Common myeloid progenitor, CD34-positive (primary cell): ENCODE measurements around the gene COL23A1.

Experiments used
- CTCF ChIA-PET: fragments of 350-600 bp; sonication (Branson Sonifier 250); formaldehyde crosslinking; loops from one replicate; lab custom pipeline; 2021; ENCODE audit warnings: antibody characterized with exemption; lab: Charles Lee
- POLR2A ChIA-PET: fragments of 350-600 bp; sonication (Branson Sonifier 250); formaldehyde crosslinking; loops from one replicate; lab custom pipeline; 2021; ENCODE audit warnings: antibody characterized with exemption; lab: Charles Lee
- DNase-seq, 3 donors: peaks; one replicate each; pipeline versions ENCODE4 v3.0.0 to v3.0.0-alpha.2; 2013
- H3K27ac ChIP-seq, 2 experiments: 1 replicate in 1 of 2; 2 replicates in 1 of 2; pipeline ENCODE4 v1.7.0; 2013; ENCODE audit warnings: inconsistent platforms in 2 of 2, low read length in 2 of 2, mild to moderate bottlenecking in 2 of 2, low read depth in 1 of 2, moderate library complexity in 1 of 2; ENCODE audit not compliant: severe bottlenecking in 2 of 2, insufficient read depth in 1 of 2, poor library complexity in 1 of 2
- H3K27me3 ChIP-seq, 5 experiments: replicated peaks in 2 of 5; 1 replicate in 3 of 5; 2 replicates in 2 of 5; pipeline versions ENCODE4 v1.6.1 to v1.7.0; 2013; ENCODE audit warnings: low read length in 4 of 5, mild to moderate bottlenecking in 2 of 5, moderate library complexity in 2 of 5, inconsistent platforms in 1 of 5; ENCODE audit not compliant: insufficient read depth in 5 of 5, control insufficient read depth in 4 of 5
- H3K36me3 ChIP-seq, 4 experiments: 1 replicate in 2 of 4; 2 replicates in 2 of 4; pipeline versions ENCODE4 v1.6.1 to v1.7.0; 2013; ENCODE audit warnings: low read length in 3 of 4, control low read depth in 1 of 4, mild to moderate bottlenecking in 1 of 4; ENCODE audit not compliant: control insufficient read depth in 4 of 4, insufficient read depth in 4 of 4
- H3K4me1 ChIP-seq, 4 experiments: 1 replicate in 3 of 4; 2 replicates in 1 of 4; pipeline versions ENCODE4 v1.6.1 to v1.7.1; 2013; ENCODE audit warnings: low read length in 3 of 4, mild to moderate bottlenecking in 3 of 4, control low read depth in 1 of 4, inconsistent platforms in 1 of 4, moderate library complexity in 1 of 4; ENCODE audit not compliant: control insufficient read depth in 4 of 4, insufficient read depth in 4 of 4; ENCODE audit errors: control extremely low read depth in 1 of 4
- H3K4me3 ChIP-seq, 7 experiments: 1 replicate in 4 of 7; 2 replicates in 3 of 7; pipeline versions ENCODE4 v1.5.1 to v1.7.0; 2013; ENCODE audit warnings: mild to moderate bottlenecking in 7 of 7, low read length in 6 of 7, moderate library complexity in 6 of 7, inconsistent platforms in 2 of 7, low read depth in 2 of 7, control low read depth in 1 of 7; ENCODE audit not compliant: insufficient read depth in 4 of 7, control insufficient read depth in 1 of 7; ENCODE audit errors: extremely low read depth in 1 of 7
- H3K9me3 ChIP-seq, 5 experiments: 1 replicate in 4 of 5; 2 replicates in 1 of 5; pipeline versions ENCODE4 v1.6.1 to v1.7.1; 2013; ENCODE audit warnings: low read length in 4 of 5, mild to moderate bottlenecking in 2 of 5, inconsistent platforms in 1 of 5, low read depth in 1 of 5, moderate library complexity in 1 of 5; ENCODE audit not compliant: control insufficient read depth in 4 of 5, insufficient read depth in 2 of 5; ENCODE audit errors: control extremely low read depth in 1 of 5
- WGBS: methylation state at CpG from one replicate; pipeline ENCODE4 v1.1.5; 2013; ENCODE audit not compliant: insufficient coverage; 5-methylcytosine and 5-hydroxymethylcytosine counted together

Gene COL23A1

GRCh38 chr5:178573216-178573615, 17.0 kb downstream of the COL23A1 start:
- Histone ChIP-seq H3K9me3 (peaks cover 0 to 16% (median 4%) of the 10 kb centered on the region in 5 experiments), H3K27ac (no peak overlapping the region), H3K4me3 (no peak overlapping the region), H3K4me1 (peaks cover 0 to 11% (median 5%) of the 10 kb centered on the region in 4 experiments), H3K36me3 (no peaks in the 10 kb centered on the region), H3K27me3 (peaks cover 4 to 55% (median 22%) of the 10 kb centered on the region in 5 experiments)
- no peak for DNase-seq
- 100% methylated on average over 5 of the region's 7 CpGs for WGBS
- POLR2A ChIA-PET, result no interaction called here
- CTCF ChIA-PET, result no interaction called here

DNA sequence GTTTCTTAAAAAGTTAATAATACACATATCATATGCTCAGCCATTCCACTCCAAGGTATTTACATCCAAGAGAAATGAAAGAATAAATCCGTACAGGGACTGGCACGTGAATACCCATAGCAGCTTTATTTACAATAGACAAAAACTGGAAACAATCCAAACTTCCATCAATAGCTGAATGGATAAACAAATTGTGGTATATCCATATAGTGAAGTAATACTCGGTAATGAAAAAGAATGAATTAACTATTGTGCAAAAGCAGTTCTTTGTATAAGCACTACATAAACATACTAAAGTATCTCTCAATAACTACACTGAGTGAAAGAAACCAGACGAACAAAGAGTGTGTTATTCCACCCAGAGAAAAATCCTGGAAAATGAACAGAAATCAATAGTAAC, 17.6 kb downstream of the COL23A1 start:
- CTCF ChIA-PET, result no interaction called here
- Histone ChIP-seq H3K4me3 (no peak overlapping the region), H3K4me1 (peaks cover 0 to 11% (median 5%) of the 10 kb centered on the region in 4 experiments), H3K36me3 (no peaks in the 10 kb centered on the region), H3K9me3 (peaks cover 0 to 16% (median 4%) of the 10 kb centered on the region in 5 experiments), H3K27ac (no peak overlapping the region), H3K27me3 (peaks cover 4 to 49% (median 16%) of the 10 kb centered on the region in 5 experiments)
- no peak for DNase-seq
- POLR2A ChIA-PET, result no interaction called here
- WGBS, result 100% methylated on average over 1 of the region's 4 CpGs

- ChIA-PET CTCF (no interaction called here), POLR2A (no interaction called here)
- Histone ChIP-seq H3K27me3 (peaks cover 7 to 36% (median 10%) of the 10 kb centered on the region in 5 experiments), H3K9me3 (peaks cover 0 to 16% (median 4%) of the 10 kb centered on the region in 5 experiments), H3K27ac (no peak overlapping the region), H3K4me3 (no peak overlapping the region), H3K4me1 (no peaks in the 10 kb centered on the region), H3K36me3 (no peaks in the 10 kb centered on the region)
- 50% methylated on average over 1 of the region's 2 CpGs for WGBS
- no peak for DNase-seq
Observed at GRCh38 chr5:178569485-178569884, 20.7 kb downstream of the COL23A1 start.

DNA sequence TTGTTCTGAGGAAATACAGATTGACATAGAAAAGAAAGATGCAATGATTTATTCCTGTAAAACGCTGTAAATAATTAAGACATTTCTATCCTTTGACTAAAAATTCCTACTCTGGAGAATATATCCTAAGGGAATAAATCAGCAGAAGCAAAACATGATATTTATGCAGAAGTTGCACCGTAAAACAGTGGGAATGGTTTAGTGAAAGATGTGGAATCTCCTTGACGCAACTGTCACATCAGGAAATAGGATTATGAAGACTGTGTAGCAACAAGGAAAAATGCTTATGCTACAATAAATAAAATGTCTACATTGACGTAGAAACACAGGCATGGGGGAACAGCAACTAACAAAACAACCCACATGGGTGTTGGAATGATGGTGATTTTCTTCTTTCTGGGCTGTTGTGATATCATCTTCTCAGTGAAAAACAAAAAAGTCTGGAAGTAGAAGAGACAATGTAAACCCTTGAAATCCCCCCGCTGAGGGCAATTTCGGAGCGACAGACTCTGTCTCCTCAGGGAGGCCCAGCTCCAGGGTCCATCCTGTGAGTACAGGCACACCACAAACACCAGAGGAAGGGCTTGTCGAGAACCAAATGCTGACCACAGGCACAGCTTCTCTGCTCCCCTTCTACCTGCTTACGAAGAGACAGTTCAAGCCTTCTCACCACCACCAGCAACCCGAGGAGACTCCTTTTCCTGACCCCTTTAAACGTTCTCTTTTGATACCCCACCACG, 25.2 kb downstream of the COL23A1 start:
- Histone ChIP-seq H3K36me3 (no peaks in the 10 kb centered on the region), H3K9me3 (peaks cover 0 to 5% (median 0%) of the 10 kb centered on the region in 5 experiments), H3K4me1 (peaks cover 0 to 14% (median 8%) of the 10 kb centered on the region in 4 experiments), H3K27ac (no peak overlapping the region), H3K4me3 (no peak overlapping the region), H3K27me3 (peaks cover 3 to 50% (median 21%) of the 10 kb centered on the region in 5 experiments)
- 54% methylated on average over 6 of the region's 12 CpGs for WGBS
- no peak for DNase-seq
- CTCF ChIA-PET, result interaction anchor here (0.8 kb wide), 1 partner anchor 24 kb away, joined by 3 read pairs; no protein-coding TSS in a partner anchor
- POLR2A ChIA-PET, result interaction anchor here (0.7 kb wide), 1 partner anchor 366 kb away, joined by 5 read pairs; no protein-coding TSS in a partner anchor

DNA sequence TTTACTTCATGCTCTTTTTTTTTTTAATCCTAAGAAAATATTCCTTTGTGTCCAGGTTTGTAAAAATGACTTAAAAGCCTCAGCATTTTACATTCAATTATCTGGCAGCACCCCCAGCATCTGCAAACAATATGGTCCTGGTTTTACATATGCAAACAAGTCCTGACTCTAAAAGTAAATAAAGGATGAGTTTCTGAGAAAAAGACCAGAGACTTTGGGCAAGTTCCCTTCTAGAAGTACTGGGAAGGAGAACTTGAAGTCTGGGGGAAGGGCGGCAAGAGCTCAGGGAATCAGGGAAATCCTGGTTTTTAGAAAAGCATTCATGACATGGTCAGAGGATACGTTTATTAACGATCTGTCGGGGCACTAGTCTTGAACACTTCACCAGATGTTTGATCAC, 25.8 kb downstream of the COL23A1 start:
- H3K4me1 ChIP-seq, result peaks cover 0 to 17% (median 11%) of the 10 kb centered on the region in 4 experiments
- peaks cover 0 to 2% (median 0%) of the 10 kb centered on the region in 5 experiments for H3K9me3 ChIP-seq
- no peaks in the 10 kb centered on the region for H3K36me3 ChIP-seq
- DNase-seq, result no peak
- CTCF ChIA-PET, result interaction anchor here (0.8 kb wide), 1 partner anchor 25 kb away, joined by 3 read pairs; no protein-coding TSS in a partner anchor
- POLR2A ChIA-PET, result no interaction called here
- peaks cover 3 to 52% (median 21%) of the 10 kb centered on the region in 5 experiments for H3K27me3 ChIP-seq
- WGBS, result 0% methylated on average over 4 of the region's 4 CpGs
- H3K27ac ChIP-seq, result no peak overlapping the region
- H3K4me3 ChIP-seq, result no peak overlapping the region

DNA sequence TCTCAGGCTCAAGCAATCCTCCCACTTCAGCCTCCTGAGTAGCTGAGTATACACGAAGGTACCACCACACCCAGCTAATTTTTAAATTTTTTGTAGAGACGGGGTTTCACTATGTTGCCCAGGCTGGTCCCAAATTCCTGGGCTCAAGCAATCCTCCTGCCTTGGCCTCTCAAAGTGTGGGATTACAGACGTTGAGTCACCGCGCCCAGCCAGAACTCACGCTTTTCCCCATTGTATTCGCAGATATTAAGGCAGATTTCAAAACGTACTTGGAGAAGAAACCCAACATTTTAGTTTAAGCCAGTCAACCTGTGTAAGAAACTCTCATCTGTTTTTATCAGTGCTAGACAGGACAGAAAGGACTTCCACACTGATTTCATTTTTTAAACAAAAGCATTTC, 26.6 kb downstream of the COL23A1 start:
- Histone ChIP-seq H3K4me1 (peaks cover 0 to 17% (median 11%) of the 10 kb centered on the region in 4 experiments), H3K36me3 (no peaks in the 10 kb centered on the region), H3K27ac (no peak overlapping the region), H3K4me3 (no peak overlapping the region), H3K9me3 (peaks cover 0 to 2% (median 0%) of the 10 kb centered on the region in 5 experiments), H3K27me3 (peaks cover 3 to 56% (median 24%) of the 10 kb centered on the region in 5 experiments)
- no peak for DNase-seq
- WGBS, result 87% methylated on average over 8 of the region's 8 CpGs
- ChIA-PET POLR2A (interaction anchor here (0.6 kb wide), 1 partner anchor 285 kb away, joined by 3 read pairs; no protein-coding TSS in a partner anchor), CTCF (interaction anchor here (0.5 kb wide), 1 partner anchor 20 kb away, joined by 3 read pairs; no protein-coding TSS in a partner anchor)
